D341Med (cell line): Measurements from ENCODE around the gene PRPF8.

Experiments
- DNase-seq: peaks from one replicate; pipeline ENCODE4 v3.0.0; 2012; ENCODE audit warnings: low spot score

The PRPF8 gene

GRCh38 chr17:1626333-1626732, 58.3 kb downstream of the PRPF8 start:
- peak; percentile 67 for DNase-seq

- DNase-seq = no peak
Measured at GRCh38 chr17:1625581-1625980, 59.1 kb downstream of the PRPF8 start.

DNA sequence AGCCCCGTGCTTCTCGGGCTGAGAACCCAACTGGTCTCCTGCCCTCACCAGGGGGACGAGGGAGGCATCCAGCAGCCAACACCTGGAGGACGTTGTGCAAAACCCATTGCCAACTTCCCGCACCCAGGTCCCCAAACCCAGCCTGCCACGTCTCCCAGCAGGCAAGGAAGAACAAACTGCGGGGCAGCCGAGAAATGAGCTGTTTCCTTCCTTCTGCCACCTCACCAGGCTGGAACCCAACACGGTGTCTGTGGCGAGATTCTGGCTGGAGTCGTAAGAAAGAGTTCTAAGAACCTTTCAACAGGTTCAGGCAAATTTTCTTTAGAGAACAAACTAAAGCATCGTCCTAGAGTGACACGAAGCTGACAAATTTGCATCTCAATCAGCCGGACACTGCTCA, 59.6 kb downstream of the PRPF8 start:
- DNase-seq = no peak

DNA sequence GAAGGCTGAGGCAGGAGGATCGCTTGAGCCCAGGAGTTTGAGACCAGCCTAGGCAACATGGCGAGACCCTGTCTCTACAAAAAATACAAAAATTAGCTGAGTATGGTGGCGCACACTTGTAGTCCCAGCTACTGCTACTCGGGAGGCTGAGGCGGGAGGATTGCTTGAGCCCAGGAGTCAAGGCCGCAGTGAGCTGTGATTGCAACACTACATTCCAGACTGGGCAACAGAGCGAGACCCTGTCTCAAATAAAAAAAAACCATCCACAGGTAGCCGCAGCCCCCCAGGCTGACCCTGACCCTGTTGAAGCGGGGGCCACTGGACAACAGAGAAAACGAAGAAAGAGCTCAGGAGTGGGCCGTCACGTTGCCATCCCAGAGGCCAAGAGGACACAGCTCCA, 60.0 kb downstream of the PRPF8 start:
- no peak for DNase-seq

- DNase-seq = no peak
Measured at GRCh38 chr17:1623057-1623630, 61.5 kb downstream of the PRPF8 start.

DNA sequence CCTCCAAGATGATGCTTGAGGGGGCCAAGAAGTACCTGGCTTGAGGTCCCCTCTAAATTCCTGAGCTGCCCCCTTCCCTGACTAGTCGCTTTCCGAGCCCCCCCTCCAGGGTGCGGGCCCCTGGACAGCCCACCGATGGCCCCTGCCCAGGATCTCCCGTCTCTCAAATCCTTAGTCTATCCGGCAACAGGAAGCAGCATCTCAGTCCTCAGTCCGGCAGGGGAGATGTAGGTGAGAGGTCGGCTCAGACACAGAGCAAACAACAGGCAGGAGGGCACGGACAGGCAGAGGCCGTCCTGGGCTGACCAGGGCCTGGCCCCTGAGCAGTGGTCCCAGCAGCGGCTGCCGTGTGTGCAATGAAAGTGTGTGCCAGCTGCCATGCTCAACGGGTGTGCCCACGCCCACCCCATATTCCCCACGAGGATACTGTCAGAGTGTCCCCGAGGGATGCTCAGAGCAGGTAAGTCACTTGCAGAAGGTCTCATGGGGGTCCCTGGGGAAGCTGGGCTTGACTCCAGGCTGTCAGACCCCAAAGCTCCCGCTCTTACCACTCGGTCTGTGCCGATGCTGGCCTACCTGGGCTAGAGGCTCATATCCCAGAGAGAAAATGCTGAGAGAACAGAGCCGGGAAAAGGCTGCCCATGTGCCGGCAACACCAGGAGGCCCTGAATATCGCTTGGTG, 63.3 kb downstream of the PRPF8 start:
- no peak for DNase-seq

DNA sequence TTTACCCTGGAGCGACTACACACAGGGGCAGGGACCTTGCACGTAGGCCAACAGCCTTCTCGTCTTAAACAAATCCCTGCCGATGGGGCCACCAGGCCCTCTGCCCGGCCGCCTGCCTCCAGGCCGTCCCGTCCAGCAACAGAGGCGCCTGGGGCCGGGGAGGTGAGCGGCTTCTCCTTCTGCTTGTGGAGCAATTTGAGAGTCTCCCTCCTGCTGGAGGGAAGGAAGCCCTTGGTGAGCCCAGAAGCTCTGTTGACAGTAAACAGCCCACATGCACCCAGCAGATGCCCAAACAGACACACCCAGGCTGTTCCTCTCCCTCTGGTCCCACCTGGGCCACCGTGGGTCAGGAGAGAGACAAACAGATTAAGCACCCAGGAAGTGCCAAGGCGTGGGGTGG, 64.2 kb downstream of the PRPF8 start:
- DNase-seq = no peak

DNA sequence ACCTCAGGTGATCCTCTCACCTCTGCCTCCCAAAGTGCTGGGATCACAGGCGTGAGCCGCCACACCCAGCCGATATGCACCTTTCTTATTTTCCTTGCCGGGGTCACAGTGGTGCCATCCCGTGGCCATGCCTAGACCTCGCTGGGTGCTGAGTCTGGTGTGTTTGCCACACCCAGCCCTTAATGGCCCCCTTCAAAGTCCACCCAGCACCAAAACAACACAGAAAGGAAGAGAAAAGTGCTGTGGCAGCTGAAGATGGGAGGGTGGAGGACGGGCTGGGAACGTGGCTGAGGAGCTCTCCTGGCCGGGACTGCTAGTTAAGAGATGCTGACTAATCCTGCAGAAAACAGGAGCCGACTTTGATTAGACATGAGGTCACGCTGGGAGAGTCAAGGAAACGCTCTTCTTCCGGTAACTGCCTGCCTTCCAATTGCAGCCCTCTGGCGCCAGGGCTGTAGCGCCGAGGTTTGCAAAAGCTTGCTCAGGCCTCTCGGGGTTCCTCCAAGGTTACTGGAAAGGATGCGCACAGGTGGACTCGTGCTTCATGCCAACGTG, 67.0 kb downstream of the PRPF8 start:
- no peak for DNase-seq

DNA sequence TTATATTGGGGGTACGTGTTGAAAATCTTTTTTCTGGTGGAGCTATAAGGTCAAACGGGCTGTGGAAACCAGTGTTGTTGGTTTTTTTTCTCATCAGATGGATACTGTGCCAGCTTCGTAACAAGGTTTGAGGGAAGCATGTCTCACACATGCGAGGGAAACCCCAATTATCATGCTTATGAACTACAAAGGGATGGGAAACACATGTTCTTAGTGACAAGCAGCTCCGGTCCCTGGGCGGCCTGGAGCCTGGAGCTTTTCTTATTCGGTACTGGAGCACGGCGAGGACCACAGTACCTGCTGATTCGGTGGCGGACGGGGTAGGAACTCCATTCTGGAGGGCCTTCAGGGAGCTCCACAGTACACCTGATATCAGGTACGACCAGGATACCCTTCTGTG, 68.6 kb downstream of the PRPF8 start:
- DNase-seq = no peak

GRCh38 chr17:1612400-1612799, 72.3 kb downstream of the PRPF8 start:
- no peak for DNase-seq

GRCh38 chr17:1611715-1612114, 73.0 kb downstream of the PRPF8 start:
- no peak for DNase-seq

GRCh38 chr17:1608676-1609075, 76.0 kb downstream of the PRPF8 start:
- no peak for DNase-seq

DNA sequence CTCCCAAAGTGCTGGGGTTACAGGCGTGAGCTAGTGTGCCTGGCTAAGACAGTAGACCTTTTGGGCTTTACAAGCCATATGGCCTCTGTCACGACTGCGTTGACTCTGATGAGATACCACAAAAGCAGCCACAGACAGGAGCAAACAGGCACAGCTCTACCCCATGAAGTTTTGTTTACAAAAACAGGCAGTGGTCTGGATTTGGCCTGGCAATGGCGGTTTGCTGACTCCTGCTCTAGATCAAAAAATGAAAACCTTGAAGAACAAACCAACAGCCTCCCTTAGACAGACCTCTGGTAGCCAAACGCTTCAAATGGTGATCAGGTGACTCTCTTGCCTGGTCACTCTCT, 76.7 kb downstream of the PRPF8 start:
- no peak for DNase-seq

DNA sequence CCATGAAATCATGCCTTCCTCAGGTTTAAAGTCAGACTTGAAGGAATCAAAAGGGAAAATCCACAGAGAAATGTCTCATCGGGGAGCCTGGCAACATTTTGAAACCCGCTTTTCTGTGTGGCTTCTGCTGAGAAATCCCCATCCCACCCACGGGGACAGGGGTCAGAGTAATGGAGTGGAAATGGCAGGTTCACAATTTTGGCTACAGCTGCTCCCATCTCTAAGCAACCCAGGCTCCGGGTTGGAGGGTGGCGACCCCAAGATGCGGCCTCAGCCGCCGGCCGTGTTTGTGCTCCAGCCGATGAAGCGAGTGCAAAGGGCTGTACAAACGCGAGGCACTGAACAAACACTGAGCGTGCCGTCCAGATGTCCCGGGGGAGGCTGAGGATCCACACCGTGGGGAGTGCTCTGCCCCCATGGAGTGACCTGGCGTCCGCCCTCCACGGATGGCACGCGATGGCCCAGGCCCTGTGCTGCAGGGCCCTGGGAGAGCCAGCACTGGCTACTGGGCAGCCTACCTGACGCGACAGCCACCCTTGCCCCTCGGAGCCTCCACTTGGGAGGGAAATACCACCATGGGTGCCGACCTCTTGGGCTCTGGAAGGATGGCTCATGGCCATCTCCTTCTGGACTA, 78.2 kb downstream of the PRPF8 start:
- no peak for DNase-seq

DNA sequence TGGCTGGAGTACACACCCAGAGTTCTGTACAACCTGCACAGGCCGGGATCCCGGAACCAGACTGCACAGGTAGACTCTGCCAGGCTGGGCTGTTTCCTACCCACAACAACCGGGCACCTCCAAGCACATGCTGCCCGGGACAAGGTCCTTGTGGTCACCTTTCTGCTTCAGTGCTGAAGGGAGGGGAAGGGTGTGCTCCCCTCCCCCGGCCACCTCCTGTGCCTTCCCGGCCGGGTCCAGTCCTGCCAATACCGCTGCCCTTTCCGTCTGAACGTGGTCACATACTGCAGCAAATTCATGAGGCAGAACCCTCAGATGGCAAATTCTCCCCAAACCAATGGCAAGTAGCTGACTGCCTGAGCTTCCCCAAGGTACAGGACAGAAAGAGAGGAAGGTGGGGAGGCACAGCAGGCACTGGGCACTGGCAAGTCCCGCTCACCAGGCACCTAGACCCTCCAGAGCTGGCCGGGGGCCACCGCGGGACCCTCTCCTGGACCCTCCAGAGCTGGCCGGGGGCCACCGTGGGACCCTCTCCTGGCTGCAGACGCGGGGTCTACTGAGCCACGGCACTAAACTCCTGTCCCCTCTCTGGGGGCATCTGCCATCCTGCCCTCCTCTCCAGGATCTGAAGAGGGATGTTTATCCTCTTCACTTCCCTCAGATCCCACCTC, 78.9 kb downstream of the PRPF8 start:
- no peak for DNase-seq

DNA sequence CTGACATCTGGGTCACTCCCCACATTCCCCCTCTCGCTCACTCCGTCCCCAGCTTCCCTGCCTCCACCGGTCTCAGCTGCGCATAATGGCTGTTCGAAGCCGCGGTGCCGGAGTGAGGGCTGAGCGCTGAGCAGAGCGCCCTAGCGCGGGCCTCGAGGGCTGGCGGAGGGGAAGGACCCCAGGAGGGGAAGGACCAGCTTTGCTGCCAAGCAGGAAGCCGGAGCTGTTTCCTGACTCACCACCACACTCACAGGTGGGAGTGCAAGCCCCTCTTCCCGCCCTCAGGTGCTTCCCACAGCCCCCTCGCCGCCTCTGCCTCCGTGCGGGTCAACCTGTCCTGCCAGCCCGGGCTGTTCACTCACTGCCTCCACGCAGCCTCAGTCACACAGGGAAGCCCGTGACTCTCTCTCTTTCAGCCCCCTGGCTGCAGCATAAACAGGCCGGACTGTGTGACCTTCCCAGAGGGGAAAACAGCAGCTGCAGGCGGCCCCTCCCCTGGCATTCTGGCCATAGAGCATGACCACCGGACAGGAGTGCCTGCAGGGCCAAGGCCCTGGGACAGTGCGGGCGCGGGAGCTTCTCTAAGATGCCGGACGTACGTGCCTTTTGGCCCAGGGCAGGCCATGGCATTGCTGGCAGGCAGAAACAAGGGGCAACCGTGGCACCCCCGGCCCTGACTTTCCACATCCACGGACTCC, 79.7 kb downstream of the PRPF8 start:
- DNase-seq = no peak

- DNase-seq = no peak
Measured at GRCh38 chr17:1601571-1601970, 83.1 kb downstream of the PRPF8 start.
